GM20000 (cell line): Measurements from ENCODE around the gene SLC45A3.

Experiments
- DNase-seq: peaks from one replicate; pipeline ENCODE4 v3.0.0; 2012; ENCODE audit warnings: low spot score
- TF ChIP-seq, protein P1 (sequence below): IDR thresholded peaks from 2 replicates; pipeline ENCODE4 v1.5.1; 2012; ENCODE audit warnings: mild to moderate bottlenecking, control low read depth; ENCODE audit errors: extremely low read depth, missing control alignments

The SLC45A3 gene

GRCh38 chr1:205632669-205633169 is 47.6 kb downstream of the SLC45A3 start:
- TF ChIP-seq, protein P1, sequence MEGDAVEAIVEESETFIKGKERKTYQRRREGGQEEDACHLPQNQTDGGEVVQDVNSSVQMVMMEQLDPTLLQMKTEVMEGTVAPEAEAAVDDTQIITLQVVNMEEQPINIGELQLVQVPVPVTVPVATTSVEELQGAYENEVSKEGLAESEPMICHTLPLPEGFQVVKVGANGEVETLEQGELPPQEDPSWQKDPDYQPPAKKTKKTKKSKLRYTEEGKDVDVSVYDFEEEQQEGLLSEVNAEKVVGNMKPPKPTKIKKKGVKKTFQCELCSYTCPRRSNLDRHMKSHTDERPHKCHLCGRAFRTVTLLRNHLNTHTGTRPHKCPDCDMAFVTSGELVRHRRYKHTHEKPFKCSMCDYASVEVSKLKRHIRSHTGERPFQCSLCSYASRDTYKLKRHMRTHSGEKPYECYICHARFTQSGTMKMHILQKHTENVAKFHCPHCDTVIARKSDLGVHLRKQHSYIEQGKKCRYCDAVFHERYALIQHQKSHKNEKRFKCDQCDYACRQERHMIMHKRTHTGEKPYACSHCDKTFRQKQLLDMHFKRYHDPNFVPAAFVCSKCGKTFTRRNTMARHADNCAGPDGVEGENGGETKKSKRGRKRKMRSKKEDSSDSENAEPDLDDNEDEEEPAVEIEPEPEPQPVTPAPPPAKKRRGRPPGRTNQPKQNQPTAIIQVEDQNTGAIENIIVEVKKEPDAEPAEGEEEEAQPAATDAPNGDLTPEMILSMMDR = no peak
- no peak for DNase-seq

DNA sequence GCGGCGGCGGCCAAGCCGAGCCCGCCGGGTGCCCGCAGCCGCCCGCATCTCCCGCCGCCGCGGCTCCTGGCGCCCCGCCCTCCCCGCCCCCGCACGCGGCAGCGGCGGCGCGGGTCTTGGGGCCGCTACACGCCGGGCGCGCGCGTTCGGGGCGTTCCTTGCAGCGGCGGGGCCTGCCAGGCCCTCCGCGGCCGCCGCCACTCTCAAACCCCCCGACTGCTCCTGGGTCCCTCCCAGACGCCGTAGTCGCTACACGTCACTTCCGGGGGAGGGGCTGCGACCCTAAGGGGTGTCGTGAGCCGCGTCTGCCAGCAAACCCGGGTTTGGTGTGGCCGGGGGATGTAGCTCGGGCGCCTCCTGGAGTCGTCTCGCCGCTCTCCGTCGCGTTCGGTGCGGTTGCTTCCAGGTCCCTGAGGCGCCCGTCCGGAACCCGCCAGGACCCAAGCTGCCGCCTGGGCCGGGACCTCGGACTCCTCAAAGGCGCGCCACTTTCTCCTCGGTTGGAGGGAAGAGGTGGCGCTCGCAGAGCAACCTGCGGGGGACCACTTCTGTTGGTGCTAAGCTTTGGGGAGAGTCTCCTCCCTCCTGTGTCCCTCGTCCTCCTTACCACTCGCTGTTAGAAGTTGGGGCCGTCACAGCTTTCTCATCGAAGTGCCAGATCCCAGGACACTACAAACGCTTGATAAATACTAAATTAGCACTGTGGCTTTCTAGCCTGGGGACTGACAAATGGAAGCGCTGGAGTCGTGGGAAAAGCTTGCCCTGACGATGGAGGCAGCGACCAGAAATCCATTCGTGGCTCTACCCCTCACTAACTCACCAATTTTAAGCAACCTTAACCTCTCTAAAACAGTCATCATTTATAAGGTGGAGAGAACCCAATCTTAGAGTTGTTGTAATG is 48.3 kb downstream of the SLC45A3 start, which contains the start of gene ELK4:
TSS of gene ELK4 (minus strand) at position 244 of the 901 bp plus-strand sequence. CDS start 8,129 bp downstream, outside the sequence.
- DNase-seq = peak; percentile 96

GRCh38 chr1:205631010-205631767 is 49.1 kb downstream of the SLC45A3 start:
- peak; percentile 86 for DNase-seq

More for the DNA sequence above, 48.3 kb downstream of the SLC45A3 start, which contains the start of gene ELK4:
- TF ChIP-seq, protein P1 = peak; percentile 67

DNA sequence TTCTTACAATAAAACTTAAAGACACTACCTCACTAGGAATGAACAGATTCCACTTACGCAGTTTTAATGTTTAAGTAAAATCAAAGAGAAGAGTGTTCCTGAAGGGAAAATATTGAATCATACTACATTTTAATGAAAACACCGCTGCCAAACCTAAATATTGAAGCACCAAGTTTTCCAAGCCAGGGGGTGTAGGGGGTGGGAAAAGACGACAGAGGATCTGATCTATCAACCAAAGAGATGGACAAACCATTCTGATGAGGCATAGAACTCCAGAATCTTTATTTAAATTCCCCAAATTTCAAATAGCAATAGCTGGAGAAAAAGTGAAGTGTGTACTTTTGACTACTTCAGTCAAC is 49.7 kb downstream of the SLC45A3 start:
- TF ChIP-seq, protein P1 = no peak
- DNase-seq = no peak

More at GRCh38 chr1:205631010-205631767, 49.1 kb downstream of the SLC45A3 start:
- TF ChIP-seq, protein P1 = no peak

DNA sequence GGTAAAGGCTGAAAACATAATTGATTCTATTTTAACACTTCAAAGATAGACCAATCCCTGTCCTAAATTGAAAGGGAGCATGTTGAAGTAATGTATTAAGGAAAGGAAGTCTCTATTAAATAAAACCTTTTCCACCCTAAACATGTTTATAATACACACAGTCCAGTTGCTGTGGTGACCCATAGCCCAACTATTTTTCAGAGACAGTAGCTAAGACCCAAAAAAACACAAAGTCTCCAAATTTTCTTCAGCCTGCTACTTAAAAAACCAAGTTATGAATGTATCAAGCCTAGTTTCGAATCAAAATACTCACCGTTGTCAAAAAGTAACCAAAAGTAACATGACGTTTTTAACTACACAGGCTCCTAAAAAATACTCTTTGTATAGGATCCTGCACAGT is 50.1 kb downstream of the SLC45A3 start:
- no peak for DNase-seq
- TF ChIP-seq, protein P1 = no peak

GRCh38 chr1:205629751-205630150 is 50.6 kb downstream of the SLC45A3 start:
- no peak for DNase-seq
- TF ChIP-seq, protein P1 = no peak
